ENCODE data around the gene LNX2.

The LNX2 gene

DNA sequence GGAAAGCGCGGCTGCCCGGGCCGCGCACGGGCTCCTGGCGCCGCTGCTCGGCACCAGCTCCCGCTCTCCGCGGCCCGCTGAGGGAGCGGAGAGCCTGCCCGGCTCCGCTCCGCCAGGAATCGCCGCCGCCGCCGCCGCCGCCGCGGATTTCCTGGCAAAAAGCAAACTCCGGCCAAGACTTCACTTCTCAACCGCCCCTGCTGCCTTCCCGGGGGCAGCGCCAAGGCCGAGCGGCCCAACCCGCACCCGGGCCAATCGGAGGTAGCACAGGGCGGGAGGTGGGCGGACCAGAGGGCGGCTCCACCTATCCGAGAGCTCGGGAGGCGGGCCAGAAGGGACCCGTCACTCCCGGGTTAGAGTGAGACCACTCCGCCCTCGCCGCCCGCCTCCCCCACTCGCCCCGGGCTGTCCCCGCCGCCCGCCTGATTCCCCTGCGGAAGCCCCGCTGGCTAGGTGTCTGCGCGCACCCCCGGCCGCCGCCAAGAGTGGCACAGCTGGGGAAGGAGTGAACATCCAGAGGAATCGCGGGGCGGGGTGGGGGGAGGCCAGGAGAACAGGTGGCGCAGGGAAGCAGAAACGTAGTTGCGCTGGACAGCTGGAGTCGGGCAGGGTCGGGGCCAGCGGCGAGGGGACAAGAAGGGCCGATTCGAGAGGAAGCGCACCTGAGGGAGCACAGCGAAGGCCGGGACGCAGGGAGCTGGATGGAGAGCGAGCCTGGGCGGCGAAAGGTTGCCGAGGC lies at the start of gene LNX2:
Gene LNX2 (minus strand): TSS at position 153 of the 739 bp plus-strand sequence. CDS start 38,826 bp downstream, outside the sequence.
- peak; percentile 86 for DNase-seq

DNA sequence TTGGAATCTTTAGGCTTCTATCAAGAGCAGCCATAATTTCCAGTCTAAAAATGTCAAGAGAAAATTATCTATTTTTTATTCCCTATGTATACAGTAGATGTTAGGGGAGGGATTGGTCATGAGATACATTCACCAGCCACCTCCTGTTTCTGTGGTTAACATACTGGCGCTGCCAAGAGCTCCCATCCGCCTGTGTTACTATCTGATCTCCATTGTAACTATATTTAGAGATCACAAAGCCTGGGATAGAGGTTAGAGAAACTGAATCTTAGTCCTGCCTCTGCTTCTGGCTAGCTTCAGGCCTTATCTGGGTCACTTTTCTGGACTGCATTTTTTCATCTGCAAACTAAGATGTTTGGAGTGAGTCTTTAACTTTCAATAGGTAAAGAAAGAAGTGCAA lies 47.6 kb upstream of the LNX2 start:
- DNase-seq, result no peak

DNA sequence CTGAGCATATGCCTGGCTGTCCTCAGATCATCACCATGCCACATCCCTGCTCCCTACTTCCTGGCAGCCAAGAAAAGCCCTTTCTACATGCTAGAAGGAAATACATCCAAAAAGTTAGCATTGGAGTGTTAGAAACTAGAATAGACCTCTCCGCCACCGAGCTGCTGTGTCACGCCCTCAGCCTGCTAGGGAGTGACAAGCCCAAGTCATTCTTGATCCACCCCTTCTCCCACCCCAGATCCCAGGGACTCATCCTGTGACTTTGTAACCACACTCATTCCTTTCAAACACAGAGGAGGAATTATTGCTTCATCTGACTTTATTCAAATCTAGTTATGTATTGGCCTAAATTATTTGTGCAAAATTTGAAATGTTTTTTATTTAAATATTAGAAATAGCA lies 46.6 kb upstream of the LNX2 start:
- DNase-seq, result no peak

DNA sequence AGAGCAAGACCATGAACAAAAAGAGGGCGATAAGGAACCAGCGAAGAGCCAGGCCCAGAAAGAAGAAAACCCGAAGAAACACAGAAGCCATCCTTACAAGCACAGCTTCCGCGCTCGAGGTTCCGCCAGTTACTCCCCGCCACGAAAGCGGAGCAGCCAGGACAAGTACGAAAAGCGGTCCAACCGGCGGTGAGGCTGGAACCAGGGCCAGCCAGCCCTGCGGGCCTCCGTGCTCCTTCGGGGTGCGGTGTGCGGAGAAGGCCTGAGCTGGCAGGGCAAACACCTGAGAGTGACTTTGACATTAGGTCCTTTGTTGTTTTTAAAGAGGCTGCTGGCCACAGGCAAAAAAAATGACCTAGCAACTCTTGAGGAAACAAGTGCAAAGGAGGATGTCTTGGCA lies 45.4 kb upstream of the LNX2 start:
- no peak for DNase-seq

DNA sequence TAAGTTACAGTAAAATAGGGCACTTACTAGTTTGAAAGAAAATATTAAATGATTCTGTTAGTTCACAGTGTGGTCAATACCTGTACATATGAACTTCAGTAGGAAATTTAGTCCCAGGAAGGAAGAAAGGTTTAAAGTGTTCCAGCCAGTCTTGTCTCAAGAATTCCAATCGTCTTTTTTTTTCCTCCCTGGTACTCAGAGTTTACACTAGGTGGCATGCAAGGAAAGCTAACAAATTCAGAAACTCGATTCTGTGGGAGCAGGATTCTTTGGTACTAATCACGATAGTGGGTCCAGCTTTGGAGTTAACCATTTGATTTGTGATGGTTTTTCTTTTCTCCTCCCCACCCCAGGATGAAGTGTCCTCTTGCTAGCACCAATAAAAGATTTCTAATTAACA lies 45.0 kb upstream of the LNX2 start:
- DNase-seq, result no peak

DNA sequence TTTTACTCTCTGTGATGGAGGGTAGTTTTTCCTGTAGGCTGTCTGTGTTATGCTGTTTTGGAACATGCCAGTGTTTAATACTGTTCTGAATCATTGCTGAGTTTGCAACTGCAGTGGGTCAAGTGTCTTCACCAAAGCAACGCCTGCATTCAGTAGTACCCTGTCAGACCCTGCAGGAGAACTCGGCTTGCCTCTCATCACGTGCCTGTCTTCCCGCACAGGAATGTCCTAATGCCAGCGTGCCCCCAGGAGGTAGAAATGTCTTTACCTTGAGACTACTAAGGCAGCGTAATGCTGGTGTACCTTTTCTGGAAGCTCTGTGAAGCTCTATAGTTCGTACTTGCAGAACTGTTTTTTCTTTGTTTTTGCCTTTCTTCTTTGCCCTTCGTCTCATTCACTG lies 43.6 kb upstream of the LNX2 start:
- no peak for DNase-seq

DNA sequence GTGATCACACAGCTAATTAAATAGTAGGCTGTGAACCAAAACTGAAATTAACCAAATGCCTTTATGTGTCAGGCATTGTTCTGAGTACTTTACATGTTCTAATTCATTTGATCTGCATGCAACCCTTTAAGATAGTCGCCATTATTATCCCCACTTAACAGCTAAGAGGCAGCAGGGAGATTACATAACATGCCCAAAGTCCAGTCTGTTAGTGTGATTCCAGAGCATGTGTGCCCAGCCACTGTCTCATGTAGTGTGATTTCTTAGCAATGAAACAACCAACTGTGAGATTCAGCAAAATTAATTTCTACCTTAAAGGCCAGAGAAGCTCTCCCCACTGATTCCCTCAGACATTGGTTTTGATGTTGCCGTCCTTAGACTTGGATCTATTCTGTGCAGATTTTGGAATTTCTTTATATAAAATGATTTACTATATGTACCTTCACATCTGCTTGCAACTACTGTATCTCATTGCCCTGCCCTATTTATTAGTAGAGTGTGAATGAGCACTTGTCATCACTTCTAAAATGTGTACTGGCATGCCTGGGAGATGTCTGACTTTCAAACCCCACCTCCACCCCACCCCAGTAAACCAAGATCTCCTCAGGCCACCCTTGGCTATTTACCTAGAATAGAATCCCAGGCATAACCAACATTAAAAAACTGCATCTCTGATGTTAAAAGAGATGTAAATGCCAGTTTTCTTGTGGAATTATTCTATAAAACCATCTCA lies 42.6 kb upstream of the LNX2 start:
- DNase-seq, result no peak

DNA sequence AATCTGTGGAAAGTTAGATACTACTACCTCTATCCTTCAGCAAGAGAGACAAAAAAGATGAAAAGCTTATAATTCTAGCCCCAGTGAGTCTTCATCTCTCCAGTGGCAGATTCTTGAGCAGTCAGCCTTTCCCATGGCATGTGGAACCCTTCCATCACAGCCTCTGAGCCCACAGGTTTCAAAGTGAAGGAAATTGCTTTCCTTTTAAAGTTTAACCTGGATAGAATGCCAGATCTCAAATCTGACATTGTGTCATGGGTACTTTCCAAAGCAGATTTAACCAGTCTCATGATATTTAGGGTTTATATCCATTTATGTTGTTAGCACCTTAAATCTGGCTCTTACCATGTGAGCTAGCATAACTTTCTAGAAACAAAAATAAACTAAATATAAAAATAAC lies 40.7 kb upstream of the LNX2 start:
- no peak for DNase-seq

DNA sequence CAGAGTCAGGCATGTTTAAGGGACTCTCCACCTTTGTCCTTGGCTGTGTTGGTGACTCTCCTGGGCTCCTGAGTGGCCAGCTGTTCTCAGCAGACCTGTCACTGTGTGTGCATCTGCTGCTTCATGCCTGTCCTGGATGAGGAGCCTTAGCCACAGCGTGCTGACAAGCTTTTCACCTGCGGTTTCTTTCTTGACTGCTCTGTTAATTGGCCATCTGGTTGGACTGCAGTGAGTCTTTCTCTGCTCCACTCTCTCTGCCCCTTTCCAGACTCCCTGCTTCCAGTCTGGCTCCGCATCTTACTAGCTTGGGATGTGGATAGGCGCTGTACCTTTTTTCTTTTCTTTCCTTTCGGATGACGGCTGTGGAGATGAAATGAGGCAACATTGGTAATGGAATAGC lies 40.2 kb upstream of the LNX2 start:
- no peak for DNase-seq

DNA sequence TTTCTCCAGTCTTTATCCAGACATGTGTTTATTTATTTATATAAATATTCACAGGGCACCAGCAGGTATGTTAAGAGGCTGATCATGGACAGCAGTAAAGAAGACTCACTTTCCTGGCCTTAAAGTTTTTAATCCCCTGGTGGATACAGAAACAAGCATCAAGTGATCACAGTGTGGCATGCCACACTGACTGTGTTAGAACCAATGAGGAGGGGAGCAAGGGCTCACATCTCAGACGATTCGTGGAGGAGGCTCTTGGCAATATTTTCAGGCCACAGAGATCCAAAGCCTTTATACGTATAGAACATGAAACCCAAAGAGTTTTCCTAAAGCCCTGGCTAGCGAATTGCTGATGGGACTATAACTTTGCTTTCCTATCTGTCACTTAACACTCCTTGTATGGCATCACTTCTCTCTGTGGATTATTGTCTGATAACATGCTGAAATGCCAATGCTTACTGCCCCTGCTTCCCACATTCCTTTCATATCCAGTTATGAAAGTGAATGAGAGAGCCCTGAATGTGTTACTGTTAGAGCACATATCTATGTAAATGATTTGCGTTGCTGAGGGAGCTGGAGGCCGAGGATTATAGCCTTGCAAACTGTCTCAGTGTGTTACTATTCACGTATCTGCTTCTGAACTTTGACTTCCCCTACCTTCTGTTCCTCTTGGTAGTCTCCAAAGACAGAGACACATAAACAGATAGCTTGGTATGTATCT lies 39.0 kb upstream of the LNX2 start:
- no peak for DNase-seq

DNA sequence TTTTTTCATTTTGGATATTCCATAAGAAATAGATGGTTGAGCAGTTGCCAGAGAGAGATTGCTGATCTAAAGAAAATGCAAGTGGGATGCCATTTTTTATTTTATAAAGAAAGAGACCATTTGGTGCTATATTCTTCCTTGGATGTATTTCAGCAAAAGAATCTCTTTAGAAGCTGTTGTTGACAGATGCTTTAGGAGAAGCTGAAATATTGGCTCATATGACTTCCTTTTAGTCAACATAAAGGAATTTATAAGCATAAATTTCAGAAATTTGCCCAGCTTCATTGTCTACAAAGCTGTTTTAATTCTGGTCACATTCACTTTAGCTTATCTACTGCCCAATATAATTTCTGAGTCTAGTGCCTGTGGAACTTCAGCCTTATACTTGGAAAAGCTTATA lies 38.2 kb upstream of the LNX2 start:
- no peak for DNase-seq

DNA sequence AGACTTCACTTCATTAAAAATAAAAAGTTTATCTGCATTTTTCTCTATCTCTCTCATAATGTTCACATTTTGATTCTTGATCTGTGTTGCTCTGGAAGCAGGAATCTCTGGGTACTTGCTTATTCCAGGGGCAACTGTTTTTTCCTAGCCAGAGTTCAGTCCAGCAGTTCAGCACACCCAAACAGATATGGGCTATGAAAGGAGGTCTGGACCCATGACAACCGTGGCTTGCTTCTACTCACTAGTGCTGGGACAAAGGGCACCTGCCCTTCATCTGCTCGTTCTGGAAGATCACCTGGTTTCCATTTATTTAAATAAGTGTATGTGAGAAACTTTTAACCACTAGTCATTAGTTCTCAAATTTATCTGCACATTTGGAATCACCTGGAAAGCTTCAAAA lies 37.4 kb upstream of the LNX2 start:
- no peak for DNase-seq

DNA sequence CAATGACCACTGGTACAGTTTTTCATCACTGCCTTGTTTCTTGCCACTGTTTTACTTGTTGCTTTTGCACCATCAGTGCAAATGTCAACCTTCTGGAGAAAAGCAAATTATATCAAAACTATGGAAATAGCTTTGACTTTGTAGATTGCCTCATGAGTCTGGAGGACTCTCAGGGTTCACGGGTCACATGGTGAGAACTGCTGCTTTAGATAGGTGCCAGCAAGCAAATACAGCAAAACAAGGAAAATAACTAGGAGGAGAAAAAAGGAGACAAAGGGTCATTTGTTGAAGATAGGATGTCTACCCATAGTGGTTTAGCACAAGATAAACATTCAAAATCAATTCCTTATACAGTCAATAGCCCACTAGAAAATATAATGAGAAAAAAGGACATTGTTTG lies 34.5 kb upstream of the LNX2 start:
- DNase-seq, result no peak

DNA sequence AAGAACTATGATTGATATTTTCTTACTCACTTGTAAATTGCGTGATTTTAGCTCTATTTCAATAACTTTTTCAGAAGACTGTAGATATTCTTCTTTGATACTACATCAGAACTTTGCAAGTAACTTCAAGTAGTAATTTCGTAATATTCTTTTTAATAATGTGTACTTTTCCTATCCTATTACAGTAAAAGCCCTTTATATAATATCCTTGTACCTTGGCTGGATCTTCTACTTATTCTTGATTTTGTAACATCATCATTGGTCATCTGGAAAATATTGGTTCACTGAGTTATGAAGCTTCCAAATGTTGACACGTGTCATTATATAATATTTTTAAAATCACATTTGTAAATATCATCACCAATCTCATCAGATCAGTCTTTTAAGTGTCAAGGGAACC lies 33.7 kb upstream of the LNX2 start:
- DNase-seq, result no peak

DNA sequence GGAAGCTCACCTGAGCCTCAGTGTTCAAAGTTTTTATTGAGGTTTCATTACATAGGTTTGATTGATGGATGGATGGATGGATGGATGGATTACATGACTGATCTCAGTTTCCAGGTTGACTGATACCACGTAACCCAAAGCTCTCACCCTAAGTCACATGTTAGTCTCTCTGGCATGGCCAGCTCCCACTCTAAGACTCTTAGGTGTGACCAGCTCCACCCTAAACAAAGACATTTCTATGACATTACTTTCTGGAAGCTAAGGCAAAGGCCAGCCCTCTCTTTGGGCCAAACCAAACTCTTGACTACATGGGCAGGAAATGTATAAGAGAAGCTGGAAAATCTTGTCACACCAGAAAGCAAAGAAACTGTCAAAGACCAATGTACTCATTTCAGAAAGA lies 30.0 kb upstream of the LNX2 start:
- no peak for DNase-seq

DNA sequence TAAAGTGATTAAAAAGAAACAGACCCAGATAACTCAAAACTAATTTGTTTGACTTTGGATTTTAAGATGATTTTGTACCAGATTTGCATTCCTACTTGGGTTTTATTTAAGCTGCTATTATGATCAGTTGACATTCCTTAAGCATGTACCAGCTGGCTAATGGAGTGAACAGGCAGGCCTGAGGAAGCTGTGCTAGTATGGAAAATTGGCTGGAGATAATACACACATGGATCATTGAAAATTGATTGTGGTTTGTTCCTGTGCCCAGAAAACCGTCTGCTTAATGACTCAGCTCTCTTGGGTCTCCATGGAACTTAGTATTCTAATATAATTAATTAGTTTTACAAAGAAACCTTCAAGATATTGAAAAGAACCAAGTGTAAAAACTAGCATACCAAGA lies 24.0 kb upstream of the LNX2 start:
- DNase-seq, result no peak

DNA sequence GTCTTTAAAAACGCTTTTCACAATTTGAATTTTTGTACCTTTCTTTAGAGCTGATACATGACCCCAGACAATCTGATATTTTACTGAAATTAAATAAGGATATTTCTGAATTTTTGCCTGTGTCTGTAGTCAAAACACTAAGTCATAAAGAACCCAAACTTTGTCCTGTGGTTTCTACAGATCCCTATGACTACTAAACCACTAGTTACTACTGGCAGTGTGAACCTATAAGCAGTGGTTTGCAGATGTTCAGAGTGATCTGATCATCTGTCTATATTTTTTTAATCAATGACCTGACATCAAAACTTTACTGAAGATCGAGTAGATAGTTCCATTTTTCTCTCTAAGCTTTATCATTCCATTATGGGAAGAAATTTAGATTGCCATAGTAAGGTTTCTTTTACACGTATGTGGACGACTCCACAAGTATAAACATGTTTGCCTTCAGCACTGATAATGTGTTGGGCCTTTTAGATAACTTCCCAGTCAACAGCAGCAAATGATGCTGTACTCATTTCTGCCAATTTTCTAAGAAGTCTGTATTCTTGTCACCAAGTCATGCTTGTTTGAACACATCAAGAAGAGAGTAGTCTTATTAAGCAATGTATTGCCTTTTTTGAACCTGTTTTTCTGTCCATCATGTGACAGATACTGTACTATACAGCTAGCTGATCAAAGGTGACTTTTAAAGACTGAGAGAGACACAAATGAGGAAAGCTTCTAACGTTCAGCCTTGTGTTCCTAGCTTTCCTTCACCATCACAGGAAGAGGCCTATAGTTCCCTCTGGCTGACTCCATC lies 23.2 kb upstream of the LNX2 start:
- no peak for DNase-seq

DNA sequence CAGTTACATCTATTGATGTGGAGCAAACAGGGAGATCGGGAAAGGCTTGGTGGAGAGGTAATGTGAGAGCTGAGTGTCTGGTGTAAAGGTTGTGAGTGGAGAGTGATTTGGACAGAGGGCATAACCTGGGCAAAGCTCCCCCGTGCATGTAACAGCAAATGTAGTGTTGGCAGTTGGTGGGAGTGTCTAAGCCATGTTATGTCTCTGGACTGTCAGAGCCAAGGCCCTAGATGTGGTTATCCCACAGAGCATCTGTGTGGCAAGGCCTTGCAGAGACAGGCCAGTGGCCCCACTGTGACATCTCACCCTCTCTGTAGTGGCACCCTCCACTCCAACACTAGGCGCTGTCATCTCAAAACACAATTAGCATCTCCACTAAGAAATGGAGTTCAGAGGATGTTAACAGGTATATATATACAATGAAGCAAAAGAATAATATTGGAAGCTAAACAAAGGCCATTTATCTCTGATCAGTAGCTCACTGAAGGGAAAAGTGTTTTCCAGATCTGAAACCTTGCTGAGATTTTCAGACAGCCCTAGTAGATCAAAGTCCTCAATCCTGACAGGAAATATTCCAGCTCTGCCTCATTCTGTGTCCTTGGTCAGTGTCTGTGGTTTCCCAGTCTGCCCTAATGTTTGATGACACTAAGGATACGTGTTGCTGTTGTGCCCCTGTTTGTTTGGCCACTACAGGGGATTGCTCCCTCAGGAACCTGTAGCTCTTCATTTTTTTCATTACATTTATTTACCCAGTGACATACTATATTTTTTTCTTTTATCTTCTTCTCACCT lies 21.6 kb upstream of the LNX2 start:
- no peak for DNase-seq

DNA sequence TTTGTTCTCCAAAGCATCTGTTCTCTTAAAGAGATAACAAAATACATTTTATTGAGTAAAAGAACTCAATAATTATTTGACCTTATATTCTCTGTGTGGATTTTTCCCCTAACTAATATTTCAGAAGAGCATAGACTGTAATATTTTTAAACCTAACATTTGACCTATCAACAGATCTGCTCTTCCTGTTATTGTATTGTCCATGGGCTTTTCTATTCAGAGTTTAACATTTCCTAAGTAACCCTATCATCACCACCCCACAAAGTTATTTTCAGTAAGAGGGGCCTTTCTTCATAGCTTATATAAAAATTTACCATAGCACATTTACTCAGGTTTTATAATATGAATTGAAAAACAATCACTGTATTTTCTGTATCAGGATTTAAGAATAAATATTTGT lies 18.9 kb upstream of the LNX2 start:
- no peak for DNase-seq

DNA sequence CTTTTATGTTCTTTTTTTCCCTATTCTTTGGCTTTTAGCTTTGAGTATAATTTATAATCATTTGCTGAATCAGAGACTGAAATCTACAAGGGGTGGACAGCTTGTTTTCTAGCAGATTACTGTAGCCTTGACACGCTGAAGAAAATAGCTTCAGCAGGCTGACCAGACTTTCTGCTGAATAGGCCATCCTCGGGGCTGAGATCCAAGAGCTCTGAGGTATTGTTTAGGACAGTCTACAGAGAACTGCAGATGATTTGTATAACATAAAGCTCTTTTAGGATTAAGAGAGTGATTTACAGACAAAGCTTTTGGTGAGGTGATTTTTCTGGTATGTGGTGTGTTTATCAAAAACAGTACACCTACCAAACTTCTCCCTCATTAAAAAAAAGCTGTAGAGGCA lies 18.2 kb upstream of the LNX2 start:
- DNase-seq, result no peak

DNA sequence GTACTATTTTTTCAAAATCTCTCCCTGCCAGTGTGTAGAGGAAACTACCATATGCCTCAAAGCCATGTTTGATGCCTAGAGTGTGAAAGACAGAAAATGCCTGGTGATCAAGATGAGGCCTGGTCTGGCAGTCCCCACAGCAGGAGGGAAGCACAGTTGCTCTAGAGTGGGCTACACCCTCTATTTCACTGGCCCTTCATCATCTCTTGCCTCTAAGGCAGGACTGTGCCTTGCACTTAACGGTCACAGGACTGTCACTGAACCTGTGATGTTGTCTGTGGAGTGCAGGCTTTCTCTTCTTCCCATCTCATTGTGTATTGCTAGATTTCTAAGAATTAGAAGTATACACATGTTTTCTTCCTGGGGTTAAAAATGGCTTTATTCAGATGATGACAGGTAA lies 17.7 kb upstream of the LNX2 start:
- DNase-seq, result no peak

DNA sequence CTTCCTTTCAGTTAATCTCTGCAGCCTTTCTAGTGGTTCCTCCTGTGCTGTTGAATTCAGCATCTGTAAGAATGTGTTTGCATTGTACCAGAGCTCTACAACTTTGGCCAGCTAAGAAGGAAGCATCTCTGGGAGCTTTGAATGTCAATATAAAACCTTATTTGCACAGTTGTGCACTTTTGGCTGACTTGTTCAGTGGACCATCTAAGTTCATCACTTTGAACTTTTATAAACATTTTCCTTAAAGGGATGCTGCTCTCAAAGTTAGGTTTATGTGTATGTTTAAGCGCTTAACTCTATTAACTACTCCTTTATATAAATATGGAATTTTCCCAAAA lies 16.9 kb upstream of the LNX2 start:
- no peak for DNase-seq

Data from NCI-H510A (cell line).